Pancreas (tissue), 10 donors: ENCODE data around the gene MGME1. TPM values are rescaled to one million over a fixed set of nuclear protein-coding genes. Genes with fewer than 3 reads are reported as not detected.
A peak's percentile ranks its signal among the peaks of the same experiment; 100 is the strongest.

Experiments
- ATAC-seq, 4 donors: fragments of 200-7000 bp; cut with Tn5 transposase; one replicate each; pipeline versions ENCODE4 v1.8.0 to v1.9.1; 2020; ENCODE audit warnings: mild to moderate bottlenecking in 4 of 4, moderate library complexity in 4 of 4
- DNase-seq, 6 donors: peaks; one replicate each; pipeline ENCODE4 v3.0.0-alpha.2; 2020
- FAIRE-seq: peaks from 2 replicates; lab custom pipeline; 2012; peaks lifted over from hg19 to GRCh38; lab: Jason Lieb, UNC
- H3K27ac ChIP-seq, 4 donors: fragments of 200-600 bp; sonication (generic); 1 replicate in 3 of 4; 2 replicates in 1 of 4; pipeline versions ENCODE4 v1.5.0 to v1.8.0; 2020
- H3K27me3 ChIP-seq, 4 donors: fragments of 200-600 bp; one replicate each; pipeline ENCODE4 v1.8.0; 2021
- H3K36me3 ChIP-seq, 3 donors: fragments of 200-600 bp; sonication (generic) in 1 of 3; one replicate each; pipeline versions ENCODE4 v1.5.0 to v1.8.0; 2020 to 2021
- H3K4me1 ChIP-seq, 3 donors: fragments of 200-600 bp; one replicate each; pipeline ENCODE4 v1.8.0; 2021
- H3K4me3 ChIP-seq, 4 donors: fragments of 200-600 bp; sonication (generic) in 2 of 4; one replicate each; pipeline versions ENCODE4 v1.5.0 to v1.8.0; 2020 to 2021
- H3K9me3 ChIP-seq, 4 donors: fragments of 200-600 bp; one replicate each; pipeline ENCODE4 v1.8.0; 2021
- CTCF ChIP-seq, 4 donors: fragments of 200-600 bp; sonication (generic) in 3 of 4; IDR thresholded peaks; one replicate each; pipeline versions ENCODE4 v1.5.0 to v1.8.0; 2021; ENCODE audit warnings: antibody characterized with exemption in 4 of 4
- WGBS, 2 donors: extraction: QIAGEN DNeasy Blood & Tissue Kit; methylation state at CpG; one replicate each; pipeline ENCODE4 v1.1.7; 2013; 5-methylcytosine and 5-hydroxymethylcytosine counted together
- intact Hi-C, 3 donors: fragments of 100-400 bp; cut with DNase I; formaldehyde crosslinking; loops; one replicate each; pipeline versions ENCODE4 v1.11.1 to v1.14.2; 2022
- polyA plus RNA-seq, 2 donors: library from polyadenylated mRNA; stranded (reverse); fragments of 200-250 nt; gene quantifications; one replicate each; pipeline ENCODE4 v1.2.3, GENCODE V29; 2013
- total RNA-seq, 6 donors: library from RNA; stranded (reverse); fragmentation: NEBNext Ultra II Directional in 4 of 6; extraction: Animal tissue kit (Norgen Biotek cat#: 25700) in 4 of 6; gene quantifications; one replicate each; pipeline versions ENCODE4 v1.2.1 to v1.2.4, GENCODE V29; 2021 to 2023
- donor health status: healthy with polysubstance abuse.
- donor health status: DM: no; HTN: no; CAD: no; lungs with moderate emphysema.
- donor health status: DM: no; HTN: no; CAD: no.
- donor health status: control.
- donor health status: control.
- donor health status: Bipolar disorder and iron deficiency.
- donor health status: DM: yes; HTN: yes; CAD: no.
- donor health status: DM: no; HTN: no; CAD: no.
- donor health status: DM: no; HTN: no; CAD: no.
- donor health status: DM: yes; HTN: yes; CAD: no.

The MGME1 gene
- total and polyA plus RNA-seq, 8 donors, result 4.0 to 7.6 (median 6.4) TPM

- Histone ChIP-seq H3K9me3 (no peaks in the 10 kb centered on the region), H3K4me3 (no peak overlapping the region), H3K27me3 (no peaks in the 10 kb centered on the region), H3K4me1 (no peaks in the 10 kb centered on the region), H3K27ac (no peak overlapping the region), H3K36me3 (peaks cover 0 to 5% (median 0%) of the 10 kb centered on the region in 3 donors)
- FAIRE-seq (no peak), ATAC-seq (peak in 1 of 4 donors; percentile 53), DNase-seq (no peak)
- 85 to 91% methylated on average over 7 of the region's 7 CpGs for WGBS, 2 donors
- intact Hi-C loops, result no loop called here
- no peak for TF ChIP-seq CTCF (IDR thresholded peaks at IDR 0.05)
Observed at GRCh38 chr20:17985388-17986018, 16.7 kb downstream of the MGME1 start.

GRCh38 chr20:17987988-17988387 lies 19.2 kb downstream of the MGME1 start:
- H3K27me3 ChIP-seq, result no peaks in the 10 kb centered on the region
- peaks cover 0 to 3% (median 0%) of the 10 kb centered on the region in 3 donors for H3K4me1 ChIP-seq
- DNase-seq (no peak), FAIRE-seq (no peak), ATAC-seq (no peak)
- WGBS, 2 donors, result 97 to 99% methylated on average over 3 of the region's 3 CpGs
- peaks cover 0 to 5% (median 0%) of the 10 kb centered on the region in 3 donors for H3K36me3 ChIP-seq
- no peaks in the 10 kb centered on the region for H3K9me3 ChIP-seq
- intact Hi-C loops, result no loop called here
- H3K4me3 ChIP-seq, result no peak overlapping the region
- no peak overlapping the region for H3K27ac ChIP-seq
- TF ChIP-seq CTCF (IDR thresholded peaks at IDR 0.05), result no peak

GRCh38 chr20:17990278-17990972 lies 21.6 kb downstream of the MGME1 start:
- Histone ChIP-seq H3K4me3 (no peak overlapping the region), H3K27me3 (no peaks in the 10 kb centered on the region), H3K4me1 (peaks cover 0 to 3% (median 0%) of the 10 kb centered on the region in 3 donors), H3K9me3 (no peaks in the 10 kb centered on the region), H3K36me3 (peaks cover 0 to 5% (median 0%) of the 10 kb centered on the region in 3 donors), H3K27ac (no peak overlapping the region)
- no peak for TF ChIP-seq CTCF (IDR thresholded peaks at IDR 0.05)
- intact Hi-C loops, result no loop called here
- FAIRE-seq (no peak), ATAC-seq (no peak), DNase-seq (no peak)
- WGBS, 2 donors, result 85 to 90% methylated on average over 10 of the region's 10 CpGs

GRCh38 chr20:17992224-17992637 lies 23.4 kb downstream of the MGME1 start:
- intact Hi-C loops, result no loop called here
- DNase-seq (no peak), ATAC-seq (no peak), FAIRE-seq (no peak)
- peaks cover 0 to 5% (median 0%) of the 10 kb centered on the region in 3 donors for H3K36me3 ChIP-seq
- no peaks in the 10 kb centered on the region for H3K27me3 ChIP-seq
- no peak overlapping the region for H3K4me3 ChIP-seq
- no peaks in the 10 kb centered on the region for H3K9me3 ChIP-seq
- no peak overlapping the region for H3K27ac ChIP-seq
- no peak for TF ChIP-seq CTCF (IDR thresholded peaks at IDR 0.05)
- WGBS, 2 donors, result 82 to 86% methylated on average over 6 of the region's 6 CpGs
- peaks cover 0 to 3% (median 0%) of the 10 kb centered on the region in 3 donors for H3K4me1 ChIP-seq
